Kidney epithelial cell (primary cell): ENCODE data around the gene ASB5. TPM values are rescaled to one million over a fixed set of nuclear protein-coding genes. Genes with fewer than 3 reads are reported as not detected.
A peak's percentile ranks its signal among the peaks of the same experiment; 100 is the strongest.

Source experiments
- DNase-seq: peaks from one replicate; pipeline ENCODE4 v3.0.0-alpha.2; 2010; ENCODE audit warnings: low read depth
- H3K27me3 ChIP-seq: 2 replicates; pipeline ENCODE4 v1.6.0; 2011; ENCODE audit warnings: low read length; ENCODE audit not compliant: control insufficient read depth, insufficient read depth
- H3K36me3 ChIP-seq: 2 replicates; pipeline ENCODE4 v1.5.1; 2011; ENCODE audit warnings: low read length; ENCODE audit not compliant: control insufficient read depth, insufficient read depth
- H3K4me3 ChIP-seq: 2 replicates; pipeline ENCODE4 v1.5.1; 2011; ENCODE audit warnings: low read depth, mild to moderate bottlenecking, control low read depth, low read length
- CTCF ChIP-seq: IDR thresholded peaks from 2 replicates; pipeline ENCODE4 v1.5.1; 2011; ENCODE audit warnings: mild to moderate bottlenecking, moderate library complexity, low read length, control low read depth, inconsistent platforms; ENCODE audit not compliant: insufficient read depth, poor library complexity, severe bottlenecking
- total RNA-seq: library from RNA; depleted of rRNA; stranded (reverse); fragments of >200 nt; gene quantifications from 2 replicates; pipeline ENCODE4 v1.2.3, GENCODE V29; 2015

Gene ASB5
- total RNA-seq, 1 donor from 2014 or later: not detected

DNA sequence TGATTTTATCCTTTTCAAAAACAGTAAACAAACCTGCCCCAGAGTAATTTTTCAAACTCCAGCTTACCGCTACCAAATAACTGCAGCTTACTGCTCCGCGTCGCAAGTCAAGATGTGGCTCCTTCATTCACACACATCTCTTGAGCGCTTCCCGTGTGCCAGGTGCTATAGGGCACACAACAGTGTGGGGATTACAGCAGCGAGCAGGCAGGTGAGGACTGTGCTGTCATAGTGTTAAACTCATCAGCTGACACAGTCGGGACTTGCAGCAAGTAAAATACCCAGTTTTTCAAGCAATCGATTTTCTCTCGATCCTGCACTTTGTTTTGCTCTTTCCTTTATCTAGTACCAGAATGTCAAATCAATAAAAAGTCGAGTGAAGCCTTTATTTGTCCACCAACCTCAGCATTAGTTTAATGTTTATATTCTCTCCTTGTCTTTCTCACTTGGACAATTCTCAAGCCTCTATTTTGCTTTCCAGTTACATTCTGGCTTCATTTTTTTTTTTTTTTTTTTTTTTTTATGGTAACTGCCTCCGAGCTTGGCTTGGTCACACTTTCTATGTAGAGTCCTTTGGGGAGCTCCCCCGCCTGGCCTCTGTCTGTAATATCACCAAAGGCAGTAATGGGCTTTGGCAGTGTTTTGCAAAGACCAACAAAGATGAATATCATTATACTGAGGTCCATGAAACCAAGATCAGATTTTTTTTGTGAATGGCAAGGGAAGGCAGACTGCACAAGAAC lies 8.3 kb upstream of the ASB5 start:
- Histone ChIP-seq H3K36me3 (no peaks in the 10 kb centered on the region), H3K27me3 (no peaks in the 10 kb centered on the region), H3K4me3 (no peak overlapping the region)
- no peak for DNase-seq
- TF ChIP-seq CTCF: peak; percentile 63

- no peaks in the 10 kb centered on the region for H3K36me3 ChIP-seq
- TF ChIP-seq CTCF: no peak
- no peak overlapping the region for H3K4me3 ChIP-seq
- H3K27me3 ChIP-seq: no peaks in the 10 kb centered on the region
- DNase-seq: no peak
Measured at GRCh38 chr4:176276710-176277109, 7.7 kb upstream of the ASB5 start.

DNA sequence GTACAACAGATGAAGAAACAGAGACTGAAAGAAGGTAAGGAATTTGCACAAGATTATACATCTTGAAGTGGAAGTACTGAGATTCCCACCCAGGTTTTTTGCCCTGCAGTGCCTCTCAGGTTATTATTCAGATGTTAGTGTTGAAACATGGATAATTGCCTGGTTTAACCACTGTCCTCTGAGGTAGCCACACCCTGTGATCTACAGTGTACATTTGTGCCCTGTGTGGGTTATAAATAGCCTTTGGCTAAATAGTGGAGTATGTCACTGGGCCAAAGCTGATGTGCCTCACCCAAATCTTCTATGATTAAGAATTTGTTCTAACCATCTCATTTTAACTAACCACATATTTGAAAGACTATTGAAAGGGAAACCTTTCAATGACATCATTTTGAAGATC lies 5.4 kb upstream of the ASB5 start:
- H3K36me3 ChIP-seq: no peaks in the 10 kb centered on the region
- no peak for TF ChIP-seq CTCF
- H3K27me3 ChIP-seq: no peaks in the 10 kb centered on the region
- H3K4me3 ChIP-seq: no peak overlapping the region
- no peak for DNase-seq

GRCh38 chr4:176273736-176274135 lies 4.7 kb upstream of the ASB5 start:
- Histone ChIP-seq H3K27me3 (no peaks in the 10 kb centered on the region), H3K4me3 (no peak overlapping the region), H3K36me3 (no peaks in the 10 kb centered on the region)
- no peak for DNase-seq
- TF ChIP-seq CTCF: no peak

DNA sequence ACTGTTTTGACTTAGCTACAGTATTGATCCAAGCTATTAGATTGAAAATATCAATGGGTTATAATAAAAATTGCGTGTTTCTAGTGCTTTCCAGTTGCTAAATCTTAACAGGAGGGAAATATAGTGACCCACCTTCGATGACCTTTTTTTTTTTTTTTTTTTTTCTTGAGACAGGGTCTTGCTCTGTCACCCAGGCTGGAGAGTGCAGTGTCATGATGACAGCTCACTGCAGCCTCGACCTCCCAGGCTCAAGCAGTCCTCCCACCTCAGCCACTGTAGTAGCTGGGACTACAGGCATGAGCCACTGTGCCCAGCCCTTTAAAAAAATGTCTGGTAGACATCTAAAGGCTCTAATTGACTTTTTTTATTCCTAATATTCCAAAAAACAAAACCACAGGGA lies 3.8 kb upstream of the ASB5 start:
- Histone ChIP-seq H3K27me3 (no peaks in the 10 kb centered on the region), H3K4me3 (no peak overlapping the region), H3K36me3 (no peaks in the 10 kb centered on the region)
- TF ChIP-seq CTCF: no peak
- no peak for DNase-seq

GRCh38 chr4:176271749-176272148 lies 2.7 kb upstream of the ASB5 start:
- no peak overlapping the region for H3K4me3 ChIP-seq
- peak; percentile 42 for DNase-seq

More at GRCh38 chr4:176271749-176272148, 2.7 kb upstream of the ASB5 start:
- no peak for TF ChIP-seq CTCF
- Histone ChIP-seq H3K36me3 (no peaks in the 10 kb centered on the region), H3K27me3 (no peaks in the 10 kb centered on the region)
